Astrocyte of the cerebellum (primary cell): ENCODE results near the gene WDFY2.

Experiments used
- DNase-seq: peaks from one replicate; pipeline ENCODE4 v3.0.0-alpha.2; 2011; ENCODE audit warnings: low read depth
- H3K4me3 ChIP-seq: 2 replicates; pipeline ENCODE4 v1.5.1; 2011; ENCODE audit warnings: mild to moderate bottlenecking, low read depth, low read length, moderate library complexity
- CTCF ChIP-seq: IDR thresholded peaks from 2 replicates; pipeline ENCODE4 v1.5.1; 2012; ENCODE audit warnings: low read length, low read depth, moderate library complexity, mild to moderate bottlenecking; ENCODE audit errors: missing control alignments
- in situ Hi-C: cut with HindIII; loops from 2 replicates; pipeline ENCODE4 v1.10.0; 2017; ENCODE audit warnings: low sequenced_read_pairs

WDFY2 gene, protein sequence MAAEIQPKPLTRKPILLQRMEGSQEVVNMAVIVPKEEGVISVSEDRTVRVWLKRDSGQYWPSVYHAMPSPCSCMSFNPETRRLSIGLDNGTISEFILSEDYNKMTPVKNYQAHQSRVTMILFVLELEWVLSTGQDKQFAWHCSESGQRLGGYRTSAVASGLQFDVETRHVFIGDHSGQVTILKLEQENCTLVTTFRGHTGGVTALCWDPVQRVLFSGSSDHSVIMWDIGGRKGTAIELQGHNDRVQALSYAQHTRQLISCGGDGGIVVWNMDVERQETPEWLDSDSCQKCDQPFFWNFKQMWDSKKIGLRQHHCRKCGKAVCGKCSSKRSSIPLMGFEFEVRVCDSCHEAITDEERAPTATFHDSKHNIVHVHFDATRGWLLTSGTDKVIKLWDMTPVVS

GRCh38 chr13:51583875-51584730, at the start of gene WDFY2:
Gene WDFY2 (plus strand): TSS chr13:51584462. CDS start chr13:51584688, 226 bp downstream.
- in situ Hi-C loops = no loop called here
- DNase-seq = peak; percentile 100
- no peak for TF ChIP-seq CTCF
- H3K4me3 ChIP-seq = peak within 1 kb of the TSS; percentile 80

- in situ Hi-C loops = no loop called here
- DNase-seq = no peak
- TF ChIP-seq CTCF = no peak
- H3K4me3 ChIP-seq = no peak overlapping the region
These were observed 45.6 kb upstream of the WDFY2 start for GRCh38 chr13:51538591-51539179.

DNA sequence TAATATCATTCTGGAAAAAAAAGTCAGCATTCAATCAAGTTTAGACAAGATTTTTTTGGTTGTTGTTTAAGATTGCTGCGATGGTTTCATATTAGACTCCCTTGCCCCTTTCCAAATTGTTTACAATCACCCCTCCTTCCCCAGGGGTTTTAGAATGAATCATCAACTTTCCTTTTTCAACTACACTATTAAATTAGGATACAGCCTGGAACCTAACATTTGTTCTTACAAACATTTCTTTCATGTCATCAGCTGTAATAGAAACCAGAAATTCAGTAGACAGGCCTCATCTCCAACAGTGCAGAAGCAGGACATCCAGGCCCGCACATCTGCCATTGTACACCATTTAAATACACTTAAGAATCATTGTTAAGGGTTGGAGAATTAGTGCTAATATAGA, 44.4 kb upstream of the WDFY2 start:
- no peak for TF ChIP-seq CTCF
- in situ Hi-C loops = no loop called here
- no peak for DNase-seq
- no peak overlapping the region for H3K4me3 ChIP-seq

DNA sequence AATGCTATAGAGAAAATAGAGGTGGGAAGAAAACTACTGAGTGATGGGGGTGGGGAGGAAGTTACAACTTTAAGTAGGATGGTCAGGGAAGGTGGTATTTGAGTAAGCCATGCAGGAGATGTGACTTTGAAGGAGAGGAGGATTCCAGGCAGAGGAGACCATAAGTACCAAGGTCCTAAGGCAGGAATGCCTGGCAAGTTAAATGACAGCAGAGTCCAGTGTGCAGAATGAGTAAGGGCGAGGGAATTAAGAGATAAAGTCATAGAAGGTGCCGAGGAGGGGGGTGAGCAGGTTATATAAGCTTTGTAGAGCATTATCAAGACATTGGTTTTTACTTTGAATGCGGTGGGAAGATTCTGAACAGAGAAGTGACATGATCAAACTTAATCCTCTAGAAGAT, 43.2 kb upstream of the WDFY2 start:
- in situ Hi-C loops = no loop called here
- no peak for DNase-seq
- no peak for TF ChIP-seq CTCF

DNA sequence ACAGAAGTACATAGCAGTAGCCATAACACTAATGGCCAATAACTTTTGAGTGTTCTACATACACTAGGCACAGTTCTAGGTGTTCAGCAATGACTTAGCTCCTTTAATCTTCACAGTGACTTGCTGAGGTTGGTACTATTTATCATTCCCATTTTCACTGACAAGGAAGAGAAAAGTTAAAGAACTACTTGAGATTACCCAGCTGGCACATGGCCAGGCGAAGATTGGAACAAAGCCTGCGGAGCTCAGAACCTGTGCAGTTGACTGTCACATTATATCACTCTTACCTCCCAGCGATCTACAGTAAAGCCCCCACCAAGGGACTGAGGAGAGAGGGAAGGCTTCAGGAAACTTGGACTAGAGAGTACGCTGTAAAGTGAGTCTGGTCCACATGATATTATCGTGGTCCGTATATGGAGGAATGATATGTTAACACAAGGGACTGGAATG, 42.4 kb upstream of the WDFY2 start:
- H3K4me3 ChIP-seq = no peak overlapping the region
- DNase-seq = no peak
- in situ Hi-C loops = no loop called here
- no peak for TF ChIP-seq CTCF

More for the DNA sequence above, 43.2 kb upstream of the WDFY2 start:
- H3K4me3 ChIP-seq = no peak overlapping the region
